Fibroblast of lung (primary cell): ENCODE results near the gene NKX1-2.

Experiments
- EZH2 ChIP-seq: IDR thresholded peaks from 2 replicates; pipeline ENCODE4 v1.5.1; 2012; ENCODE audit warnings: low read length, control low read depth, mild to moderate bottlenecking; ENCODE audit errors: missing control alignments
- TF ChIP-seq, protein P1 (sequence below), 2 donors: IDR thresholded peaks in 1 of 2; conservative IDR thresholded peaks in 1 of 2; 1 replicate in 1 of 2; 2 replicates in 1 of 2; pipeline ENCODE4 v1.5.1; 2011 to 2012; ENCODE audit warnings: low read length in 2 of 2, control low read depth in 1 of 2, inconsistent platforms in 1 of 2, low read depth in 1 of 2, mild to moderate bottlenecking in 1 of 2

DNA sequence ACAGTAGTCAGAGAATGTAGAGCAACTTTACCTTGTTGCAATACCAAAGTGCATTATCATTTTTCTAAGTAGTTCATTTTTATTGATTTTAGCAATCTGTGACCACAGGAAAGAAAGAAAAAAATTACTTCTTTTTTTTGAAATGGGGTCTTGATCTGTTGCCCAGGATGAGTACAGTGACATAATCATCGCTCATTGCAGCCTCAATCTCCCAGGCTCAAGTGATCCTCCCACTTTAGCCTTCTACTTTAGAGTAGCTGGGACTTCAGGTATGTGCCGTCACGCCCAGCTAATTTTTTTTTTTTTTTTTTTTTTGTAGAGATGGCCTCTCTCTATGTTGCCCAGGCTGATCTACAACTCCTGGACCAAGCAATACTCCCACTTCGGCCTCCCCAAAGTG, 19.8 kb downstream of the NKX1-2 start:
- TF ChIP-seq, protein P1, sequence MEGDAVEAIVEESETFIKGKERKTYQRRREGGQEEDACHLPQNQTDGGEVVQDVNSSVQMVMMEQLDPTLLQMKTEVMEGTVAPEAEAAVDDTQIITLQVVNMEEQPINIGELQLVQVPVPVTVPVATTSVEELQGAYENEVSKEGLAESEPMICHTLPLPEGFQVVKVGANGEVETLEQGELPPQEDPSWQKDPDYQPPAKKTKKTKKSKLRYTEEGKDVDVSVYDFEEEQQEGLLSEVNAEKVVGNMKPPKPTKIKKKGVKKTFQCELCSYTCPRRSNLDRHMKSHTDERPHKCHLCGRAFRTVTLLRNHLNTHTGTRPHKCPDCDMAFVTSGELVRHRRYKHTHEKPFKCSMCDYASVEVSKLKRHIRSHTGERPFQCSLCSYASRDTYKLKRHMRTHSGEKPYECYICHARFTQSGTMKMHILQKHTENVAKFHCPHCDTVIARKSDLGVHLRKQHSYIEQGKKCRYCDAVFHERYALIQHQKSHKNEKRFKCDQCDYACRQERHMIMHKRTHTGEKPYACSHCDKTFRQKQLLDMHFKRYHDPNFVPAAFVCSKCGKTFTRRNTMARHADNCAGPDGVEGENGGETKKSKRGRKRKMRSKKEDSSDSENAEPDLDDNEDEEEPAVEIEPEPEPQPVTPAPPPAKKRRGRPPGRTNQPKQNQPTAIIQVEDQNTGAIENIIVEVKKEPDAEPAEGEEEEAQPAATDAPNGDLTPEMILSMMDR (conservative IDR thresholded peaks at IDR 0.05 in 1 of 2, IDR thresholded peaks at IDR 0.05 in 1 of 2; ENCODE audit: low read depth in 1 of 2, low read length in 2 of 2): no peak
- TF ChIP-seq EZH2: no peak
